NCI-H128 (cell line): Measurements from ENCODE around the gene ERICH2.

ENCODE experiments used
- DNase-seq: peaks from one replicate; lab custom pipeline; 2025; ENCODE audit not compliant: unreplicated experiment; lab: John Stamatoyannopoulos, UW

The ERICH2 gene

GRCh38 chr2:170761572-170761971 is 8.6 kb upstream of the ERICH2 start:
- DNase-seq = no peak

- DNase-seq = no peak
Observed at GRCh38 chr2:170762760-170763159, 7.4 kb upstream of the ERICH2 start.

- no peak for DNase-seq
Observed at GRCh38 chr2:170763232-170763631, 6.9 kb upstream of the ERICH2 start.

DNA sequence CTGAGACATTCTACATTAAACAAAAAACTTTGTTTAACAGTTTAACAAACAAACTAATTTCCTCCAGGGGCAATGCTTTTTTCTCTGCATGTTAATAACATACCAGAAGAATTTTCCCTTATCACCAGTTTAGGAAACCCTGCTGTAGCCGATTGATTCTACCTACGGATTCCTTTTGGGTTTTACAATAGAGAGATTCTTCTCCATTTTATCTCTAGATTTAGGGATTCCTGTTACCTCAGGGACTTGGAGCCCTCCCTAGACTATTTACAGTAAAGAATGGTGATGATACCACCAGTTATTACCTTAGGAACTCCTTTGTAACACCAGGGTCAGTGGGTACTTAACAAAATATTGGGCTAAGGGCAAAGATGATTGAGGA is 5.3 kb upstream of the ERICH2 start:
- no peak for DNase-seq

DNA sequence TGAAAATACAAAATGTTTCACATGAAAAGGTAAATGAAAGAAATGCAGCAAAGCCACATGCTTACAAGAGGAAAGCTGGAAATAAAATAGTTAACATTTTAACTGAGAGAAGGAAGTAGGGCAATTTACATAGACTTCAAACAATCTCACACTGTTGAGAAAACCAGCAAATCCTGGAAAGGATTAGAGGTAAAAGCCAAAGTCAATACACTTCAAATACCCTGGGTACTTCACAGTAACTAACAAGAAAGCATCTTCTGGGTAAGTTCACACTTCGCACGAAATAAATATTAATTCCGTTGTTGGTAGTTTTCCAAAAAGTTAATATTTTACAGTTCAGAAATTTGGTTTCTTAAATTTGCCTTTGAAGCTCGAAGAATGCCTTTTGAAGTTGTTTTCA is 3.5 kb upstream of the ERICH2 start:
- DNase-seq = no peak

- DNase-seq = peak; percentile 38
Observed at GRCh38 chr2:170770606-170771420, 635 bp downstream of the ERICH2 start.

- no peak for DNase-seq
Observed at GRCh38 chr2:170771421-170771937, 1.3 kb downstream of the ERICH2 start.

DNA sequence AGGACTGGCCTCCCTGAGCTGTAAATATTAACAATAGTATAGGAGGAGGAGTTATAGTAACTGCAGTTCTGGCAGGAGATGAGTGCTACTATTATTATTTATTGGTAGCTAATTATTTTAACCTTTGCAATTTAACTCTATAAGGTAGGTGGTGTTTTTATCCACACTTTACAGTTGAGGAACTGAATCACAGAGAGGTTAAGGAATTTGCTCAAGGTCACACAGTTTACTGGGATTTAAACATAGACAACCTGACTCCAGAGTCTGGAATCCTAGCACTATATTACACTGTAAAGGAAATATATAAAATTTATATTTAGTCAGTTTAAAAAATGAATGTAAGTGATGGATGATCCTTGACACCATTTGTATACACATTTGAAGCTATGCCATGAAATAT is 2.1 kb downstream of the ERICH2 start:
- DNase-seq = no peak

DNA sequence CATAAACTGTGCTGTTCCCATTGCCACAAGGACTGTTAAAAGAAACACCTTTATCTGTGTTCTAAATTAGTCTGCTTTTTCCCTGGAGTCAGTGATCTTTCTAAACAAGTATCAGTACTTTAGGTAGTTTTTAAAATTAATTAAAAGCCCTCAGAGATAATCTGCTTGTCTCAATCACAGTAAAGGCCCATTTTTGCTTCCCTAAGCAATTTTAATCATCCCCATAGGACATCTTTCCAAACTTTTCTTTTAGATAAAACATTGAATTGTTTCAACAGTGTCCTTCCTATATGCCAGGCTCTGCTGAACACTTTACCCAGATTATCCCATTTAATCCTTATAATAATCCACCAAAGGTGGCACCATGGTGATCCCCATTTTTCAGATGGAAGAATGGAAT is 3.9 kb downstream of the ERICH2 start:
- no peak for DNase-seq

- no peak for DNase-seq
Observed at GRCh38 chr2:170778900-170779299, 8.7 kb downstream of the ERICH2 start.

- DNase-seq = no peak
Observed at GRCh38 chr2:170779304-170779703, 9.1 kb downstream of the ERICH2 start.

DNA sequence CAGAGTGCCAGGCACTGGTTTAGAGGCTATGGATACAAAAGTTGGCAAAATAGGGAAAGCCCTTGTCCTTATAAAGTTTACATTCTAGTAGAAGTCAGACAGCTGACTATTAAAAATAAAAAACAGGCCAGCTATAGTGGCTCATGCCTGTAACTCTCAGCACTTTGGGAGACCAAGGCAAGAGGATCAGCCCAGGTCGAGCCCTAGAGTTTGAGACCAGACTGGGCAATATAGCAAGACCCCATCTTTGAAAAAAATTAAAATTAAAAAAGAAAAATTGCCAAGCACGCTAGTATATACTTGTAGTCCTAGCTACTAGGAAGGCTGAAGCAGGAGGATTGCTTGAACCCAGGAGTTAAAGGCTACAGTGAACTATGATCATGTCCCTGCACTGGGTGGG is 12.5 kb downstream of the ERICH2 start:
- no peak for DNase-seq

DNA sequence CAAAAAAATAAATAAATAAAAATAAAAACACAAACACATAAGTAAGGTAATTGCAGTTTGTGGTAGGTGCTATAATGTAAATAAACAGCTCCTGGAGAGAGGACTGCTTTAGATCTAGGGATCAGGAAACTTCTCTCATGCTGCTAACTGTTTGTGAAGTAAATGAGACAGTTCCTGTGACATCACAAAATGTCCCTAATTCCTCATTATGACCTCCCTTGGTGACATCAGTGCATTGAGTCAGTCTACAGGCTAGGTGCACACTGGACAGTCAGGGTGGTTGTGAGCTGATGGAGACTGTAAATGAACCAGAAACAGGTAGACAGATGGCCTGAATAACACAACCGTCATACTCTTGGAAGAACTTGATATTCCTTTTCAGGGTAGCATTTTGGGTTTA is 13.4 kb downstream of the ERICH2 start:
- DNase-seq = no peak

DNA sequence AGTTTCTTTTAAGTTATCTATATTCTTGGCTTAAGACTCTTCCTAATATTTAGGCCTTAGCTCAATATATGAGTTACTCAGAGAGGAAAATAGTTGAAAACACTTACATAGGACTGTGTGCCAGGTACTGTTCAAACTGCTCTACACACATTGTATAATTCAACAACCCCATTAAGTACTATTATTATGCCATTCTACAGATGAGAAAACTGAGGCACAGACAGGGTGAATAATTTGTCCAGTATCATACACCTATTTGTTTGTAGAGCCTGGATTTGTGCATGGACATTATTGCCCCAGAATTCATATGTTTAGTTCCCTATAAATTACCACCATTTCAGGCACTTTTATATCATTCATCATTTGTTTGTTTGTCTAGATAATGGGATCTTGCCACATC is 28.8 kb downstream of the ERICH2 start:
- DNase-seq = no peak

DNA sequence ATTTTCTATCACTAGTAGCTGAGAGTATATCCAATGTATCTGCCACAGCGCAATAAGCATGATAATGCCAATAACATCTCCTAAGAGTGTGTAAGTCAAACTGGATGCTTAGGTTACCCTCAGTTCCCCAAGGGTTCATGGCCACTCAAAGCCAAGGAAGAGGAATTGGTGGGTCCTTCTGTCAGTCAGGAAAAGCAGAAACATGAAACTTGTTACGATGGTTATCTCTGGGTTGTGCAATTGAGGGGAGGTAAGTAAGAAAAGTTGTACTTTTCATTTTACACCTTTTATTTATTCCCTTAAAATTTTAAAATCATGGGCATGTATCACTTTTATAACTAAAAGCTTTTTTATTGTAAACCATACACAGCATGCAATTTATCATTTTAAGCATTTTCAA is 36.4 kb downstream of the ERICH2 start:
- no peak for DNase-seq

GRCh38 chr2:170812710-170813600 is 42.8 kb downstream of the ERICH2 start:
- DNase-seq = peak; percentile 49

DNA sequence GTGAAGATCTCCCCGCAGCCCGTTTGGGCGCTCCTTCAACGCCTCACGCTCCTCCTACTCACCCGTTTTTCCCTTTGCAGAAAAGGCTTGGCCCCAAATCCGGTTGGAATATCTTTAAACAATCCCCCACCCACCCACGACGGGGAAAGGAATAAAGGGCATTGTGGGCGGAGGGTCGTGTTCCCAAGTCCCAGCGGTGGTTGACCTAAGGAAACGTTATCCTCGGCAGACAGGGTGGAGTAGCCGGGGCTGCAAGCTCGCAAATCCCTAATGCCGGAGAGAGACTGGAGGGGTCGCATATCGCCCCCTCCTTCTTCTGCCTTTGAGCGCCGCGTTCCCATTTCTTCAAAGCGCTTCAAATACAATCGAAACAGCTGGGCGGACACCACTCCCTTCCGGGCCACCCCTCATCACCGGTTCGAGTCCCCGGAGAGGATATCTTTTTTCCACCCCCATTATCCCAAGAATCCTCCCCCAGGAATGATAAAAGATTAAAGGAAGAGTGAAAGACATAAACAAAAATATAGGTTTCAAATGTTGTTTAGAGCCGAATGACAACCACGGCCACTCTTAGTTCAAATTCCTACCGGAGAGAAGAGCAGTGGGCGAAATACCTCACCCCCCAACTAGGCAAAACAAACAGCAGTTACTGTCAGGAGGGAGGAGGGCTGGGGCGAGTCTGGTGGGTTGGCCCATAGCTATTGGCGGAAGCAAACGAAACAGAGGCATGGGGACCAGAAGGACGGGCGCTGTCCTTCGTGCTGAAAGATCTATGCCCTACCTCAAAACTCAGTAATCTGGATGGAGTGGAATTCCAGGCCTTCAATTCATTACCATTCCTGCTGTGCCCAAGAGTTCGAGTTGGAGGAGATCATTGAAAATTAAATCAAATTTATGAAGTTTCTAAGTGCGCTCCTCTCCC is 43.7 kb downstream of the ERICH2 start:
- no peak for DNase-seq

DNA sequence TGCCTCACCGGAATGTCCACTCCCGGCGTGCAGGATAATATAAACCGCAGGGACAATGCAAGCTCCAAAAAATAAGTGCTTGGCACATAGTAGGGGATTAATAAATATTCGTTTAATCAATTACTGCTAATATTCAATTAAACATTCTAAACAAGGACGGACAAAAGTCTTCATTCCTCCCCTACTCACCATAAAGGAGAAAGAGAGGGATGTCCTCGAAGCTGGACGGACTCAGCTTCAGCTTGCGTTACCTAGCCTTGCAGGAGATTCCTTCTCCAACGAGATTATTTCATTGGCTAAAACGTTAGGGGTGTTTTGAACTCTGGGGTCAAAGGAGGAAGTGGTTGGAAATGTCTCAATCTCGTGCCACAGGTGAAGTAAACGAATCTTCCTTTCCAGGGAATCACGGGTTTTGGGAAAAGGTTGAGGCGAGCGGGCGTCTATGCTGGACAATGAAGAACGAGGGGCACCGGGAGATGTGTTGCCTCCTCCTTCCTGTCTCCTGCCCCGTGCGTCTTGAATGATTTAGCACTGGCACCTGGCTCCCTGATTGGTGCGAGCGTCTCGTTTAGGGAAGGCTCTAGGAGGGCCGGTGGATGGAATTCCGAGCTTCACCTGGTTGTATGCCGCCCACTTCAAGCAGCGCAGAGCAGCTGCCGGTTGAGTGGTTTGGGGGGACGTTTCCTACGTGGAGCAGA is 44.5 kb downstream of the ERICH2 start:
- DNase-seq = no peak

DNA sequence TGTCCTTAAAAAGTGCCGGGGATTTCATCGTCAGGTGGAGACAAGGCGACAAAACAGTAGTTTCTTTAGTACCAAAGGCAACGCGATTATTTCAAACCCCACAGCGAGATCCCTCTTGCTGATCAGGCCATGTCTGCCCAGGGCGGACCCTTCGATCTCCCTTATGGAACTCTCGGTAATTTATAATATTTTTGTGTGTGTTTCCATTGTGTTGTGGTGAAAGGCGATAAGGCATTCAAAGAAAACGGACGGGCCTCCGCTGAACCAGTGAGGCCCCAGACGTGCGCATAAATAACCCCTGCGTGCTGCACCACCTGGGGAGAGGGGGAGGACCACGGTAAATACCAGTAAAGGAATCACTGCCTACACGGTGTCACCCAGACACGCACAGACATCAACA is 45.1 kb downstream of the ERICH2 start:
- no peak for DNase-seq

DNA sequence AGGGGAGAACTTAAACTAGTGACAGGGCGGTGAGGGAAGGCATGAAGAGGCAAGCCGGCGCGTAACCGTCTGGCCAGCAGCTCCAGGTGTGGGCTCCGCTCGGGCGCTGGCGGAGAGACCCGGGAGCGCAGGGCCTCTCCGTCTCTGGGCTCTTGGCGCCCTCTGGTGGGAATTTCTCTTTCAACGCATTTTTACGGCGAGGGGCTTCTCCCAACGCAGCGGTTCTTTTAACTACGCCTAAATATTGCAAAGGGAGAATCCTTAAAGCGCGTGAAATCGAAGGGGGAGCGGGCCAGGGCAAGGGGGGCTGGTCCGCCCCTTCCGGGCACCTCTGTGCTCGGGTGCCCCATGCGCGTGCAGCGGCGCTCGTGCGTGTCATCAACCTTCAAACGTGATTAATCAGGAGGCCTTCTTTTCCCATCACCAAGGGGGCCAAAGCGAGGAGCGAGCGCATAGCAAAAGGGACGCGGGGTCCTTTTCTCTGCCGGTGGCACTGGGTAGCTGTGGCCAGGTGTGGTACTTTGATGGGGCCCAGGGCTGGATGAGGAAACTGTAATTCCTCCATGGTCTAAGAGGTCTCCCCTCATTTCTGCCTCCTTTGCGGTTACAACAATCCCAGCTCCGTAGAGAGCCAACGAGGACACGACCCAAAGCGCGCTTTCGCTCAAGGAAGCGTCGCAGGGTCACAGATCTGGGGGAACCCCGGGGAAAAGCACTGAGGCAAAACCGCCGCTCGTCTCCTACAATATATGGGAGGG is 45.7 kb downstream of the ERICH2 start:
- peak; percentile 69 for DNase-seq
